ENCODE measurements around the gene APCDD1L.

The APCDD1L gene

GRCh38 chr20:58515233-58516212 lies at the start of gene APCDD1L:
APCDD1L (minus strand) TSS chr20:58515399; CDS start chr20:58514707, 692 bp downstream.
- DNase-seq (ENCODE audit: low read depth in 2 of 2) = peak; percentile 19 to 79
- TF ChIP-seq, protein P1, sequence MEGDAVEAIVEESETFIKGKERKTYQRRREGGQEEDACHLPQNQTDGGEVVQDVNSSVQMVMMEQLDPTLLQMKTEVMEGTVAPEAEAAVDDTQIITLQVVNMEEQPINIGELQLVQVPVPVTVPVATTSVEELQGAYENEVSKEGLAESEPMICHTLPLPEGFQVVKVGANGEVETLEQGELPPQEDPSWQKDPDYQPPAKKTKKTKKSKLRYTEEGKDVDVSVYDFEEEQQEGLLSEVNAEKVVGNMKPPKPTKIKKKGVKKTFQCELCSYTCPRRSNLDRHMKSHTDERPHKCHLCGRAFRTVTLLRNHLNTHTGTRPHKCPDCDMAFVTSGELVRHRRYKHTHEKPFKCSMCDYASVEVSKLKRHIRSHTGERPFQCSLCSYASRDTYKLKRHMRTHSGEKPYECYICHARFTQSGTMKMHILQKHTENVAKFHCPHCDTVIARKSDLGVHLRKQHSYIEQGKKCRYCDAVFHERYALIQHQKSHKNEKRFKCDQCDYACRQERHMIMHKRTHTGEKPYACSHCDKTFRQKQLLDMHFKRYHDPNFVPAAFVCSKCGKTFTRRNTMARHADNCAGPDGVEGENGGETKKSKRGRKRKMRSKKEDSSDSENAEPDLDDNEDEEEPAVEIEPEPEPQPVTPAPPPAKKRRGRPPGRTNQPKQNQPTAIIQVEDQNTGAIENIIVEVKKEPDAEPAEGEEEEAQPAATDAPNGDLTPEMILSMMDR (IDR thresholded peaks at IDR 0.05; ENCODE audit: low read depth, low read length) = no peak
- H3K4me3 ChIP-seq (replicated peaks in 1 of 2; ENCODE audit: low read depth in 2 of 2, low read length in 2 of 2) = peak within 1 kb of the TSS; percentile 36 to 61

DNA sequence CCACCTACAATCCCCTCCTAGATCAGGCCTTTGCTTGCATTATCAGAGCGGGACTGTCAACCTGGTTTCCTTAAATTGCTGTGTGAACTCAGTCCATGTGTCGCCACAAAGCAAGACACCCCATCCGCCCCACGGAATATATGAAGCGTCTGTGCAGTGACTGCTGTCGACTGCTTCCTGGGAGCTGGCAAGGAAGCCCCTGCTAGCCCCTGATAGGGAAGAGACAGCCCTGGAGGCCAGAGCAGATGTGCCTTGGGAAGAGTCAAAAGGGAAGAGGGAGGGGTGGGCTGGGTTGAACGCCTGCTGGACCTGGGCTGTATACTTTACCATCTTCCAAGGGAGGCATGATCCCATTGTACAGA lies 44.1 kb upstream of the APCDD1L start:
- TF ChIP-seq, protein P1 (IDR thresholded peaks at IDR 0.05; ENCODE audit: low read depth, low read length) = no peak
- H3K4me3 ChIP-seq (replicated peaks in 1 of 2; ENCODE audit: low read depth in 2 of 2, low read length in 2 of 2) = no peak overlapping the region
- no peak for DNase-seq (ENCODE audit: low read depth in 2 of 2)

DNA sequence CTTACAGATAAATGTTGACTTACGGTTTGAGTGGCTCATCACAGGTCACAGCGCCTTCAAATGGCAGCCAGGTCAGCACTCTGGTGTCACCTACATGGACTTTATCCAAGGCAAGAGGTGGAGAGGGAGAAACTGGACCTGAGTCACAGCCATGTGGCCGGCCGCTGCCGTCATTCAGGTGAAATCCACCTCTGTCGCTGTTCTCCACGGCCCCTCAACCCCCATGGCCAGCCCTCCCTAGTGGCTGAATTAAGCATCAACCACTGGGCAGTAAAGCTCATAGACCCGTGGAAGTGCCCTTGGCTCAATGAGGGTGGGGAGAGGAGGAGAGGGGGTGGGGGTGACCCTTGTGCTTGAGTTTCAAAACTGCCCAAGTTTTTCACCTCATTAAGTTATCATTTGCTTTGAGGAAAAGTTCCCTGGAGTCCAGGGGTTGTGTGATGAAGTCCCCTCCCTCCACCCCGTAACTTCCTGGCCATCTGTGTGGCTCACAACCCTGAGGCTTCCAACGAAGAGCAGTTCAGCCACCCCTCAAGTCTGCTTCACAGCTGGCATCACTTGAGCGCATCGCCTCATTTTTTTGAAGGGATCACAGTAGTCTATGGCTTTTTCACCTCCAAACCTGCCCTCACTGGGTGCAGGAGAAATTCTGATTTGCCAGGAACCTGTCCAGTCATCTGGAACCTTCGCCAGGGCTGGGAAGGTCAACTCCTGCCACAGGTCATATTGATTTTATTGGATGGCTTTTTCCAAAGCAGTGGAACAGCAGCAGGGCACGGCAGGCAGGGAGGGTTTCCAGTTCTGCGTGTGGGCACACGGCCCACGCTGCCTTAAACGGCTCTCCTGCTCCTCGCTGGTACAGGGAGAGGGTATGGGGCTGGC lies 43.5 kb upstream of the APCDD1L start:
- TF ChIP-seq, protein P1 (IDR thresholded peaks at IDR 0.05; ENCODE audit: low read depth, low read length) = no peak
- no peak overlapping the region for H3K4me3 ChIP-seq (replicated peaks in 1 of 2; ENCODE audit: low read depth in 2 of 2, low read length in 2 of 2)
- no peak for DNase-seq (ENCODE audit: low read depth in 2 of 2)

DNA sequence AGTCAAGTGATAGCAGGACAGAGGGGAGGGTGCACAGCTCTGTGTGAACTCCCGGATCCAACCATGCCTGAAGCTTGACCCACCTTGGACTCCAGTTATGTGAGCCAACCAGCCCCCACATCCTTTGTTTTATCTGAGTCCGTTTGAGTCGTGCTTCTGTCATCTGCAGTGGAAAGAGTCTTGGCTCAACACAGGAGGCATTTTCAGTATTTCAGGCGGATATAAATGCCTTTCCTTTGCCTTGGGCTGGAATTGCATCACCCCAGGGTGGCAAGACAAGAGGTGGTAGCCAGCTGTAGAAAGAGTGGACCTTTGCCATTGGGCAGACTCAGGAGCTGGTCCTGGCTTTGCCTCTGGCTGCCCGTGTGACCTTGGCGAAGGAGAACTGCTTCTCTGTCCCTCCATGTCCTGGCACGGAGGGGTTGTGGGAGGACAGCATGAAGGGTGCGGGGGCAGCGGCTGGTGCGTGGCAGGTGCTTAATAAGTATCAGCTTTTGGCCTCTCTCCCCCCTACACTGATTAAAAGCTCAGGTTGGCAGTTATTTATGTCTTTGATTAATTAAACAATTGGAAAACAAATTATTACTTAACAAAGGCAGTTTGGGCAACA lies 42.6 kb upstream of the APCDD1L start:
- no peak overlapping the region for H3K4me3 ChIP-seq (replicated peaks in 1 of 2; ENCODE audit: low read depth in 2 of 2, low read length in 2 of 2)
- TF ChIP-seq, protein P1 (IDR thresholded peaks at IDR 0.05; ENCODE audit: low read depth, low read length) = no peak
- DNase-seq (ENCODE audit: low read depth in 2 of 2) = no peak

DNA sequence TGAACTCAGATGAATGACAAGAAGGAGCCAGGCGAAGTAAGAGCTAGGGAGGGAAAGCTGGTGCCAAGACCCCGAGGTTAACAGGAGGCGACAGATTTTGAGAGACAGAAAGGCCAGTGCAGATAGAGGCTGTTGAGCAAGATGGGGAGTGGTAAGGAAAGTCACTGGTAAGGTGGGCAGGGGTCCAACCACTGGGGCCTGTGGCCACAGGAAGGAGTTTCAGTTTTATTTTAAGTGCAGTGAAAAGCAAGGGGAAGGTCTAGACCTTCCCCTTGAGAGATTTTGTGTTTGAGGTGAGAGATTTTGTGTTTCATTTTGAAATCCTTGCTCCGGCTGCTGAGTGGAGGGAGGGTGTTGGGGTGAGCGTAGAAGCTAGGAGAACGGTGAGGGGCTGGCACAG lies 41.8 kb upstream of the APCDD1L start:
- TF ChIP-seq, protein P1 (IDR thresholded peaks at IDR 0.05; ENCODE audit: low read depth, low read length) = no peak
- H3K4me3 ChIP-seq (replicated peaks in 1 of 2; ENCODE audit: low read depth in 2 of 2, low read length in 2 of 2) = no peak overlapping the region
- DNase-seq (ENCODE audit: low read depth in 2 of 2) = no peak

GRCh38 chr20:58555078-58555765 lies 40.0 kb upstream of the APCDD1L start:
- H3K4me3 ChIP-seq (replicated peaks in 1 of 2; ENCODE audit: low read depth in 2 of 2, low read length in 2 of 2) = no peak overlapping the region
- peak; percentile 62 to 87 for DNase-seq (ENCODE audit: low read depth in 2 of 2)
- TF ChIP-seq, protein P1 (IDR thresholded peaks at IDR 0.05; ENCODE audit: low read depth, low read length) = no peak

Data from cardiac fibroblast (primary cell).